HK-2 (cell line): Measurements from ENCODE around the gene PAIP2.
A peak's percentile ranks its signal among the peaks of the same experiment; 100 is the strongest.
"Not testable (repeated sequence)": the region's sequence is repeated elsewhere in the genome, so short reads cannot be mapped to it uniquely, and the experiment has no call there.

Source experiments
- DNase-seq: peaks from one replicate; pipeline ENCODE4 v3.0.0-alpha.2; 2018; ENCODE audit not compliant: unreplicated experiment

The PAIP2 gene

GRCh38 chr5:139378101-139378825 lies 36.6 kb downstream of the PAIP2 start:
- DNase-seq, result no peak

- no peak for DNase-seq
These were observed 37.3 kb downstream of the PAIP2 start for GRCh38 chr5:139378941-139379361.

- DNase-seq, result no peak
These were observed 38.2 kb downstream of the PAIP2 start for GRCh38 chr5:139379626-139380449.

GRCh38 chr5:139381837-139382761 lies 40.4 kb downstream of the PAIP2 start:
- DNase-seq, result no peak

- DNase-seq, result no peak
These were observed 41.2 kb downstream of the PAIP2 start for GRCh38 chr5:139382807-139383206.

GRCh38 chr5:139383275-139383992 lies 41.8 kb downstream of the PAIP2 start, which contains the start of gene SLC23A1:
Gene SLC23A1, minus strand, starts transcription at chr5:139383297. Its CDS starts 44 bp downstream, at chr5:139383253.
- peak; percentile 48 for DNase-seq

- no peak for DNase-seq
These were observed 42.4 kb downstream of the PAIP2 start for GRCh38 chr5:139383993-139384590.

- no peak for DNase-seq
These were observed 43.0 kb downstream of the PAIP2 start for GRCh38 chr5:139384591-139385051.

- no peak for DNase-seq
These were observed 43.7 kb downstream of the PAIP2 start for GRCh38 chr5:139385061-139386049.

- no peak for DNase-seq
These were observed 44.4 kb downstream of the PAIP2 start for GRCh38 chr5:139386050-139386438.

- not testable (repeated sequence) for DNase-seq
These were observed 45.3 kb downstream of the PAIP2 start for GRCh38 chr5:139386956-139387355.

- DNase-seq, result no peak
These were observed 46.0 kb downstream of the PAIP2 start for GRCh38 chr5:139387611-139388197.

- DNase-seq, result no peak
These were observed 46.7 kb downstream of the PAIP2 start for GRCh38 chr5:139388198-139388821.

GRCh38 chr5:139389701-139390638 lies 48.3 kb downstream of the PAIP2 start, which contains the start of gene MZB1:
Gene MZB1, minus strand, starts transcription at chr5:139389913. Its CDS starts 57 bp downstream, at chr5:139389856.
- no peak for DNase-seq

GRCh38 chr5:139390639-139391569 lies 49.2 kb downstream of the PAIP2 start:
- DNase-seq, result no peak
